ENCODE results near the gene TBC1D8. TPM values are rescaled to one million over a fixed set of nuclear protein-coding genes. Genes with fewer than 3 reads are reported as not detected.

Gene TBC1D8
- total and polyA plus RNA-seq, 2 of the 13 experiments (the other 11 are each of a cell fraction or from before 2014, with no cell fraction given) = 45.1 to 95.4 TPM

DNA sequence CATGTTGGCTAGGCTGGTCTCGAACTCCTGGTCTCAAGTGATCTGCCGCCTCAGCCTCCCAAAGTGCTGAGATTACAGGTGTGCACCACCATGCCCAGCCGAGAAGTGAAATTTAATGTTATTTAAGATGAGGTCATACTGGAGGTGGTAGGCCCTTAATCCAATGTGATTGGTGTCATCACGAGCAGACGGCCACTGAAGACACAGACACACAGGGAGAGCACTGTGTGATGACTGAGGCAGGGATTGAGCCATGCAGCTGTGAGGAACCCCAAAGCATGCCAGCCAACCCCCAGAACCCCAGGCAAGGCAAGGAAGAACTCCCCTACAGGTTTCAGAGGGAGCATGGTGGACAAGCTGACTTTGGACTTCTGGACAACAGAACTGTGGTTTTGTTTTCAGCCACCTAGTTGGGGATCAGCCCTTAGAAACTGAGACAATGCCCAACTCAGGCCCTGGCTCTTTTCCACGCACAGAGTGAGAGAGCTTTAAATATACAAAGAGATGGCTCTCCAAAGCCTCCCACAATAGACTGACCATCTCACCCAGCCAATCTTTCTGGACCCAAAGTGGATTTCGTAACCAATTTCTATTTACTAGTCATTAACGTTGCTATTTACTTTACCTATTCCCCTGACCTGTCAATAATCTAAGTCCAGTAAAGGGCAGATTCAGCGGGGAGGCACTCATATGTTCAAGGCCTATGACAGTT is 34.2 kb downstream of the TBC1D8 start (continued):
- TF ChIP-seq ZNF839 (CRISPR knock-in tag; IDR thresholded peaks at IDR 0.05; ENCODE audit: borderline replicate concordance) = no peak; the same call in 1 of the 2 replicates
- TF ChIP-seq ZNF569 (CRISPR knock-in tag; IDR thresholded peaks at IDR 0.05; ENCODE audit: borderline replicate concordance) = no peak
- TF ChIP-seq MED1 (CRISPR knock-in tag; IDR thresholded peaks at IDR 0.05) = peak; percentile 96
- TF ChIP-seq HHEX (CRISPR knock-in tag; IDR thresholded peaks at IDR 0.05) = peak; percentile 91
- no peak for TF ChIP-seq MTA3 (CRISPR knock-in tag; IDR thresholded peaks at IDR 0.05)
- TF ChIP-seq, protein P1, sequence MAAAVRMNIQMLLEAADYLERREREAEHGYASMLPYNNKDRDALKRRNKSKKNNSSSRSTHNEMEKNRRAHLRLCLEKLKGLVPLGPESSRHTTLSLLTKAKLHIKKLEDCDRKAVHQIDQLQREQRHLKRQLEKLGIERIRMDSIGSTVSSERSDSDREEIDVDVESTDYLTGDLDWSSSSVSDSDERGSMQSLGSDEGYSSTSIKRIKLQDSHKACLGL (CRISPR knock-in tag; IDR thresholded peaks at IDR 0.05) = no peak
- peak; percentile 98 for TF ChIP-seq NKX3-1 (CRISPR knock-in tag; IDR thresholded peaks at IDR 0.05)
- TF ChIP-seq ZNF329 (CRISPR knock-in tag; IDR thresholded peaks at IDR 0.05; ENCODE audit: low read depth) = peak; percentile 51; the same call in 1 of the 2 replicates
- no peak for TF ChIP-seq ZNF484 (CRISPR knock-in tag; IDR thresholded peaks at IDR 0.05; ENCODE audit: borderline replicate concordance, low read depth)
- peak; percentile 87; the same call in 1 of the 2 replicates for TF ChIP-seq ARID2 (CRISPR knock-in tag; IDR thresholded peaks at IDR 0.05; ENCODE audit: borderline replicate concordance)
- TF ChIP-seq ZSCAN22 (CRISPR knock-in tag; IDR thresholded peaks at IDR 0.05) = no peak
- TF ChIP-seq SIN3A (IDR thresholded peaks at IDR 0.05; ENCODE audit: borderline replicate concordance, low read depth, low read length) = peak; percentile 74; the same call in 1 of the 2 replicates
- TF ChIP-seq ZNF337 (CRISPR knock-in tag; IDR thresholded peaks at IDR 0.05; ENCODE audit: borderline replicate concordance, low read depth) = 0 out of 2 replicates have a peak, but pooled peaks have one; percentile 58
- TF ChIP-seq NFIB (CRISPR knock-in tag; IDR thresholded peaks at IDR 0.05; ENCODE audit: borderline replicate concordance) = no peak
- TF ChIP-seq, protein P2, sequence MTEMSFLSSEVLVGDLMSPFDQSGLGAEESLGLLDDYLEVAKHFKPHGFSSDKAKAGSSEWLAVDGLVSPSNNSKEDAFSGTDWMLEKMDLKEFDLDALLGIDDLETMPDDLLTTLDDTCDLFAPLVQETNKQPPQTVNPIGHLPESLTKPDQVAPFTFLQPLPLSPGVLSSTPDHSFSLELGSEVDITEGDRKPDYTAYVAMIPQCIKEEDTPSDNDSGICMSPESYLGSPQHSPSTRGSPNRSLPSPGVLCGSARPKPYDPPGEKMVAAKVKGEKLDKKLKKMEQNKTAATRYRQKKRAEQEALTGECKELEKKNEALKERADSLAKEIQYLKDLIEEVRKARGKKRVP (CRISPR knock-in tag; IDR thresholded peaks at IDR 0.05) = peak in 1 of 2 experiments; percentile 91; a peak in 2 of 4 replicates
- peak; percentile 97 for TF ChIP-seq ZNF747 (CRISPR knock-in tag; IDR thresholded peaks at IDR 0.05; ENCODE audit: borderline replicate concordance)
- TF ChIP-seq GTF3A (CRISPR knock-in tag; conservative IDR thresholded peaks at IDR 0.05) = no peak
- TF ChIP-seq CC2D1A (CRISPR knock-in tag; IDR thresholded peaks at IDR 0.05) = no peak
- peak; percentile 92 for TF ChIP-seq CHD4 (IDR thresholded peaks at IDR 0.05; ENCODE audit: borderline replicate concordance, low read length)
- peak; percentile 36; the same call in 1 of the 2 replicates for TF ChIP-seq KMT2A (CRISPR knock-in tag; IDR thresholded peaks at IDR 0.05)
- TF ChIP-seq, protein P3, sequence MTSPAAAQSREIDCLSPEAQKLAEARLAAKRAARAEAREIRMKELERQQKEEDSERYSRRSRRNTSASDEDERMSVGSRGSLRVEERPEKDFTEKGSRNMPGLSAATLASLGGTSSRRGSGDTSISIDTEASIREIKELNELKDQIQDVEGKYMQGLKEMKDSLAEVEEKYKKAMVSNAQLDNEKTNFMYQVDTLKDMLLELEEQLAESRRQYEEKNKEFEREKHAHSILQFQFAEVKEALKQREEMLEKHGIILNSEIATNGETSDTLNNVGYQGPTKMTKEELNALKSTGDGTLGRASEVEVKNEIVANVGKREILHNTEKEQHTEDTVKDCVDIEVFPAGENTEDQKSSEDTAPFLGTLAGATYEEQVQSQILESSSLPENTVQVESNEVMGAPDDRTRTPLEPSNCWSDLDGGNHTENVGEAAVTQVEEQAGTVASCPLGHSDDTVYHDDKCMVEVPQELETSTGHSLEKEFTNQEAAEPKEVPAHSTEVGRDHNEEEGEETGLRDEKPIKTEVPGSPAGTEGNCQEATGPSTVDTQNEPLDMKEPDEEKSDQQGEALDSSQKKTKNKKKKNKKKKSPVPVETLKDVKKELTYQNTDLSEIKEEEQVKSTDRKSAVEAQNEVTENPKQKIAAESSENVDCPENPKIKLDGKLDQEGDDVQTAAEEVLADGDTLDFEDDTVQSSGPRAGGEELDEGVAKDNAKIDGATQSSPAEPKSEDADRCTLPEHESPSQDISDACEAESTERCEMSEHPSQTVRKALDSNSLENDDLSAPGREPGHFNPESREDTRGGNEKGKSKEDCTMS (CRISPR knock-in tag; conservative IDR thresholded peaks at IDR 0.05) = no peak

Data from HepG2 (cell line).